B cell (primary cell): ENCODE data around the gene MROH2A. TPM values are rescaled to one million over a fixed set of nuclear protein-coding genes. Genes with fewer than 3 reads are reported as not detected.

Experiments used
- ATAC-seq: fragments of 200-7000 bp; cut with Tn5 transposase; one replicate; pipeline ENCODE4 v1.10.0; 2021; ENCODE audit warnings: low read depth, mild to moderate bottlenecking, moderate number of reproducible peaks, moderate library complexity
- CTCF ChIA-PET: fragments of 350-600 bp; sonication (Branson Sonifier 250); formaldehyde crosslinking; loops from one replicate; lab custom pipeline; 2021; ENCODE audit warnings: antibody characterized with exemption, inconsistent platforms; lab: Charles Lee
- POLR2A ChIA-PET: fragments of 350-600 bp; sonication (Branson Sonifier 250); formaldehyde crosslinking; loops from one replicate; lab custom pipeline; 2021; ENCODE audit warnings: antibody characterized with exemption; lab: Charles Lee
- DNase-seq: peaks from one replicate; pipeline ENCODE4 v3.0.0; 2013
- H2AFZ ChIP-seq: 2 replicates; pipeline ENCODE4 v1.6.1; 2012; ENCODE audit warnings: mild to moderate bottlenecking, low read depth, low read length; ENCODE audit not compliant: insufficient read depth, poor library complexity, severe bottlenecking
- H3K27ac ChIP-seq, 2 donors: 1 replicate in 1 of 2; 2 replicates in 1 of 2; pipeline ENCODE4 v1.5.1; 2012 to 2013; ENCODE audit warnings: low read length in 2 of 2, mild to moderate bottlenecking in 2 of 2, moderate library complexity in 1 of 2
- H3K27me3 ChIP-seq, 4 experiments: fragments of 200-600 bp in 1 of 4; sonication (generic) in 1 of 4; replicated peaks in 1 of 4; 1 replicate in 2 of 4; 2 replicates in 2 of 4; pipeline versions ENCODE4 v1.6.1 to v1.7.0; 2013 to 2016; ENCODE audit warnings: low read length in 3 of 4, mild to moderate bottlenecking in 2 of 4, mixed read lengths in 1 of 4, moderate library complexity in 1 of 4; ENCODE audit not compliant: insufficient read depth in 4 of 4, control insufficient read depth in 3 of 4; ENCODE audit errors: control extremely low read depth in 1 of 4
- H3K36me3 ChIP-seq, 2 experiments: replicated peaks in 1 of 2; 1 replicate in 1 of 2; 2 replicates in 1 of 2; pipeline versions ENCODE4 v1.6.1 to v1.7.1; 2013; ENCODE audit warnings: low read length in 1 of 2; ENCODE audit not compliant: insufficient read depth in 2 of 2, control insufficient read depth in 1 of 2; ENCODE audit errors: control extremely low read depth in 1 of 2, extremely low read depth in 1 of 2
- H3K4me1 ChIP-seq, 2 donors: fragments of 200-600 bp in 1 of 2; sonication (generic) in 1 of 2; 1 replicate in 1 of 2; 2 replicates in 1 of 2; pipeline versions ENCODE4 v1.5.1 to v1.6.1; 2013 to 2017; ENCODE audit warnings: low read length in 2 of 2; ENCODE audit not compliant: control insufficient read depth in 2 of 2, insufficient read depth in 2 of 2
- H3K4me2 ChIP-seq: replicated peaks from 2 replicates; pipeline ENCODE3; 2012; ENCODE audit warnings: mild to moderate bottlenecking, low read depth, low read length; ENCODE audit not compliant: poor library complexity, severe bottlenecking
- H3K4me3 ChIP-seq, 5 experiments: fragments of 200-600 bp in 1 of 5; sonication (generic) in 1 of 5; 1 replicate in 3 of 5; 2 replicates in 2 of 5; pipeline versions ENCODE4 v1.5.1 to v1.7.0; 2011 to 2016; ENCODE audit warnings: low read length in 4 of 5, mild to moderate bottlenecking in 4 of 5, low read depth in 2 of 5, control low read depth in 1 of 5, moderate library complexity in 1 of 5; ENCODE audit not compliant: insufficient read depth in 1 of 5; ENCODE audit errors: control extremely low read depth in 1 of 5, extremely low read depth in 1 of 5
- H3K79me2 ChIP-seq: fragments of 200-600 bp; sonication (generic); one replicate; pipeline ENCODE4 v1.6.0; 2016; ENCODE audit warnings: low read length; ENCODE audit not compliant: control insufficient read depth, insufficient read depth
- H3K9ac ChIP-seq: fragments of 200-600 bp; sonication (generic); 2 replicates; pipeline ENCODE4 v1.6.1; 2017; ENCODE audit warnings: mild to moderate bottlenecking, low read length, moderate library complexity
- H3K9me3 ChIP-seq, 3 donors: one replicate each; pipeline versions ENCODE4 v1.6.1 to v1.7.1; 2013; ENCODE audit warnings: low read length in 2 of 3; ENCODE audit not compliant: control insufficient read depth in 2 of 3, insufficient read depth in 1 of 3; ENCODE audit errors: control extremely low read depth in 1 of 3
- H4K20me1 ChIP-seq: 2 replicates; pipeline ENCODE4 v1.6.0; 2012; ENCODE audit warnings: mild to moderate bottlenecking, low read length; ENCODE audit not compliant: insufficient read depth, control insufficient read depth, poor library complexity, severe bottlenecking
- H3K27ac Mint-ChIP-seq: one replicate; pipeline ENCODE4 v1.8.0; 2021; ENCODE audit warnings: mixed read lengths
- H3K27me3 Mint-ChIP-seq: one replicate; pipeline ENCODE4 v1.8.0; 2021; ENCODE audit warnings: mixed read lengths
- H3K4me1 Mint-ChIP-seq: one replicate; pipeline ENCODE4 v1.8.0; 2021; ENCODE audit warnings: mixed read lengths
- H3K4me3 Mint-ChIP-seq: one replicate; pipeline ENCODE4 v1.8.0; 2021; ENCODE audit warnings: mixed read lengths
- H3K9me3 Mint-ChIP-seq: one replicate; pipeline ENCODE4 v1.8.0; 2022; ENCODE audit warnings: mixed read lengths; ENCODE audit not compliant: insufficient read depth
- CTCF ChIP-seq: fragments of 200-600 bp; IDR thresholded peaks from one replicate; pipeline ENCODE4 v1.8.0; 2022; ENCODE audit warnings: antibody characterized with exemption, mild to moderate bottlenecking
- EZH2 ChIP-seq: IDR thresholded peaks from 2 replicates; pipeline ENCODE4 v1.6.1; 2012; ENCODE audit warnings: borderline replicate concordance, low read depth, mild to moderate bottlenecking, moderate library complexity, low read length; ENCODE audit not compliant: insufficient read depth, poor library complexity, severe bottlenecking
- WGBS: methylation state at CpG from one replicate; pipeline ENCODE4 v1.1.5; 2013; ENCODE audit warnings: missing lambda C conversion rate; ENCODE audit not compliant: insufficient coverage; 5-methylcytosine and 5-hydroxymethylcytosine counted together
- intact Hi-C: fragments of 100-400 bp; cut with micrococcal nuclease; formaldehyde crosslinking; loops from one replicate; pipeline ENCODE4 v1.10.0; 2022
- polyA plus RNA-seq: library from polyadenylated mRNA; depleted of rRNA; stranded (reverse); fragments of >200 nt; gene quantifications from 2 replicates; pipeline ENCODE4 v1.2.3, GENCODE V29; 2012
- total RNA-seq, 2 donors: library from RNA; stranded (reverse); fragments of 120-200 nt in 1 of 2; gene quantifications; 1 replicate in 1 of 2; 2 replicates in 1 of 2; pipeline versions ENCODE4 v1.2.3 to v1.2.4, GENCODE V29; 2013 to 2022

MROH2A gene
- total and polyA plus RNA-seq, 2 donors (not counting 1 experiment from before 2014, with no cell fraction given), result not detected

DNA sequence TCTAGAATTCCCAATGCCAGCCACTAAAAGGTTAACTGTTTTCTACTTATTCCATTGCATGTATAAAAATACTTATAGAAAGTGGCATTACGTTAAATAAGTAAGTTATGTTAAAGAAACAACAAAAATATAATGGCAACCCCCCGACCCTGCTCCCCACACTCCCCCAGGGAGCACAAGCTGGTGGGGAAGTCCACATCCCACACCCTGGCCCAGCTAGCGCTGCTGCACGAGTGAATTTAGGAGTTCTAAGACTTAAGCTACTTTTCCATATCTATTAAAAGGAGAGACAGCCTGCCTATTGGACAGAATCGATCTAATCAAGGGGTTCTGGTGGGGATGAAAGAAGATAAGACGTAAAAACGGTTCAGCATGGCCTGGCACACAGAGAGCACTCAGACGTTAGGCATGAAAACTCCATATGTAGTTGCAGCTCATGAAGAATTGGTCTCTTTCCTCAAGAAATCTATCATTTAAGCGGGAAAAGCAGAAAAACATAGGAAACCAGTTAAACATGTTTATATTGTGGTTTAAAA is 59.6 kb downstream of the MROH2A start:
- ChIA-PET CTCF (interaction anchor here (0.6 kb wide), 1 partner anchor 848 kb away, joined by 3 read pairs; no protein-coding TSS in a partner anchor), POLR2A (no interaction called here)
- Mint-ChIP-seq H3K4me1 (no peaks in the 10 kb centered on the region), H3K27ac (no peak overlapping the region), H3K4me3 (no peak overlapping the region), H3K27me3 (no peaks in the 10 kb centered on the region), H3K9me3 (no peaks in the 10 kb centered on the region)
- Histone ChIP-seq H3K36me3 (no peaks in the 10 kb centered on the region), H3K9me3 (peaks cover 0 to 11% (median 0%) of the 10 kb centered on the region in 3 donors), H4K20me1 (no peaks in the 10 kb centered on the region), H3K9ac (no peak overlapping the region), H3K4me1 (no peaks in the 10 kb centered on the region), H3K27ac (no peak overlapping the region), H3K27me3 (no peaks in the 10 kb centered on the region), H3K4me2 (no peak overlapping the region), H2AFZ (no peak overlapping the region), H3K4me3 (no peak overlapping the region), H3K79me2 (peaks cover 17% of the 10 kb centered on the region)
- WGBS, result 95% methylated on average over 3 of the region's 9 CpGs
- DNase-seq (no peak), ATAC-seq (no peak)
- intact Hi-C loops, result no loop called here
- TF ChIP-seq CTCF (no peak), EZH2 (no peak)

DNA sequence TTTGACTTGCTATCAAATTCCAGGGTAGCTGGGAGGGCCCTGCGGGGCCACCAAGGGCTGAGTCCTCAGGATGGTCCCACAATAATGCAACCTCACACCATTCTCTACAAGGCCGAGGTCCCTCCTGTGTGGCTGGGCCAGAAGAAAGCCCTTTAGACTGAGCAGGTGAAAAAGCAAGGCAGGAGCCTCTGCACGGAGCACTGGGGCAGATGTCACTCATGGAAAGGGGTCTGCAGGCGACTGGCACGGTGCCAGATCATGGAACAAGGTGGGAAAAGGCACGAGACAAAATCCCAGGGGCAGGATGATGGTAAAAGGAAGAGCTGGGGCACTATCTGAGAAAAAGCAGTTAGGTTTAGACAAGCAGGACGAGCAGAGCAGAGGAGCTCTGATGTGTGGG is 60.1 kb downstream of the MROH2A start:
- WGBS, result 86% methylated on average over 6 of the region's 7 CpGs
- no peak overlapping the region for H3K27ac Mint-ChIP-seq
- TF ChIP-seq EZH2, result no peak
- TF ChIP-seq CTCF, result no peak
- no peak overlapping the region for H3K4me3 Mint-ChIP-seq
- Histone ChIP-seq H4K20me1 (no peaks in the 10 kb centered on the region), H2AFZ (no peak overlapping the region), H3K9ac (no peak overlapping the region), H3K4me2 (no peak overlapping the region), H3K27me3 (no peaks in the 10 kb centered on the region), H3K4me1 (no peaks in the 10 kb centered on the region), H3K9me3 (peaks cover 0 to 11% (median 0%) of the 10 kb centered on the region in 3 donors), H3K27ac (no peak overlapping the region), H3K36me3 (no peaks in the 10 kb centered on the region), H3K4me3 (no peak overlapping the region), H3K79me2 (peaks cover 17% of the 10 kb centered on the region)
- ChIA-PET CTCF (no interaction called here), POLR2A (no interaction called here)
- no peaks in the 10 kb centered on the region for H3K4me1 Mint-ChIP-seq
- ATAC-seq (no peak), DNase-seq (no peak)
- intact Hi-C loops, result no loop called here
- no peaks in the 10 kb centered on the region for H3K9me3 Mint-ChIP-seq
- H3K27me3 Mint-ChIP-seq, result no peaks in the 10 kb centered on the region
